GM12875 (cell line): ENCODE results near the gene GPM6B.

Experiments
- H3K4me3 ChIP-seq: one replicate; pipeline ENCODE4 v1.5.1; 2011; ENCODE audit warnings: low read depth, low read length, control low read depth
- TF ChIP-seq, protein P1 (sequence below): IDR thresholded peaks from 2 replicates; pipeline ENCODE4 v1.5.1; 2011; ENCODE audit warnings: low read depth, mild to moderate bottlenecking, control low read depth, inconsistent platforms, low read length, moderate library complexity, borderline replicate concordance; ENCODE audit not compliant: insufficient read depth

GPM6B gene

DNA sequence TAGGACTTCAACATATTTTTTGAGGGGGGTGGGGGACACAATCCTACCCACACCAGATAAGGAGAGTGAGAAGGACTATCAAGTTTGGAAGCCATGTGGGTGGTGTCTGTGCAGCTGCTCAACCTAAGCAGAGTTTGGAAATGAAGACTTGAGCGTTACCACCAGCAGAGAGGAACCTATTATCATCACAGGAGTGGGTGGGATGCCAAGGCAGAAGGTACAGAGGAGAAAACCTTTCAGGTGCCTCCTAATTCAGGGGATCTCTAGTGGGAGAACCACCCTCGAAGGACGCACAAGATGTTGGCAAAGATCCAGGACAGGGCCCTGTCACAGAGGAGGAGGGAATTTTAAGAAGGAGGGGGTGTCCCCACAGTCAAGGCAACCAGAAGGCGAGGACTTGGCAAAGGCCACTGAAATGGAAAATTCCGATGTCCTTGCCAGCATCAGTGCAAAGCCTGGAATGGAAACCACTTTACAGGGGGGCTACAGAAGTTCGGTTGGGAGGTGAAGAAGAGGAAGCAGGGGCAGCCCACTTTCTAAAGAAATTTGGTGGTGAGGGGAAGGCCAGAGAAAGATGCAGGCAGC is 8.4 kb upstream of the GPM6B start:
- no peak overlapping the region for H3K4me3 ChIP-seq
- TF ChIP-seq, protein P1, sequence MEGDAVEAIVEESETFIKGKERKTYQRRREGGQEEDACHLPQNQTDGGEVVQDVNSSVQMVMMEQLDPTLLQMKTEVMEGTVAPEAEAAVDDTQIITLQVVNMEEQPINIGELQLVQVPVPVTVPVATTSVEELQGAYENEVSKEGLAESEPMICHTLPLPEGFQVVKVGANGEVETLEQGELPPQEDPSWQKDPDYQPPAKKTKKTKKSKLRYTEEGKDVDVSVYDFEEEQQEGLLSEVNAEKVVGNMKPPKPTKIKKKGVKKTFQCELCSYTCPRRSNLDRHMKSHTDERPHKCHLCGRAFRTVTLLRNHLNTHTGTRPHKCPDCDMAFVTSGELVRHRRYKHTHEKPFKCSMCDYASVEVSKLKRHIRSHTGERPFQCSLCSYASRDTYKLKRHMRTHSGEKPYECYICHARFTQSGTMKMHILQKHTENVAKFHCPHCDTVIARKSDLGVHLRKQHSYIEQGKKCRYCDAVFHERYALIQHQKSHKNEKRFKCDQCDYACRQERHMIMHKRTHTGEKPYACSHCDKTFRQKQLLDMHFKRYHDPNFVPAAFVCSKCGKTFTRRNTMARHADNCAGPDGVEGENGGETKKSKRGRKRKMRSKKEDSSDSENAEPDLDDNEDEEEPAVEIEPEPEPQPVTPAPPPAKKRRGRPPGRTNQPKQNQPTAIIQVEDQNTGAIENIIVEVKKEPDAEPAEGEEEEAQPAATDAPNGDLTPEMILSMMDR = no peak

DNA sequence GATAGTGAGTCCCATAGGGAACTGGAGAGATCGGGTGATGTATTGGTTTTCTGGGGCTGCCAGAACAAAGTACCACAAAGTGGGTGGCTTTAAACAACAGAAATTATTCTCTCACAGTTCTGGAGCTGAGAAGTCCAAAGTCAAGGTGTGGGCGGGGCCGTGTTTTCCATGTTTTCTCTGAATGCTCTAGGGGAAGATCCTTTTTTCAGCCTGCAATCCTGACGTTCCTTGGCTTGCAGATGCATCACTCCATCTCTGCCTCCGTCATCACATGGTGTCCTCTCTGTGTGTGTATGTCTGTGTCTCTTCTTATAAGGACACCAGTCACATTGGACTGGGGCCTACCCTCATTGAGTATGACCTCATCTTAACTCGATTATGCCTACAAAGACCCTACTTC is 7.9 kb upstream of the GPM6B start:
- TF ChIP-seq, protein P1 = no peak
- no peak overlapping the region for H3K4me3 ChIP-seq

DNA sequence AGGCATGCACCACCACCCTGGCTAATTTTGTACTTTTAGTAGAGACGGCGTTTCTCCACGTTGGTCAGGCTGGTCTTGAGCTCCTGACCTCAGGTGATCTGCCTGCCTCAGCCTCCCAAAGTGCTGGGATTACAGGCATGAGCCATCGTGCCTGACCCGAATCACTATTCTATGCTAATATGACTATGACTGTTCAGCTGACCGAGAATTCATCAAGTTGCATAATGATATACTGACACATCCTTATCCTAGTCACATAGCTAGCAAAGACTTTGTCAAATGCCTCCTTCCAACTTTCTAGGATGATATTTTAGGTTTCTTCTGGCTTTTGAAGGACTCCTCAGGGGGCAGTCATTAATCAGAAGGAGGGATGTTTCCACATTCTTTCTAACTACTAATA is 4.8 kb upstream of the GPM6B start:
- TF ChIP-seq, protein P1 = no peak
- H3K4me3 ChIP-seq = no peak overlapping the region

DNA sequence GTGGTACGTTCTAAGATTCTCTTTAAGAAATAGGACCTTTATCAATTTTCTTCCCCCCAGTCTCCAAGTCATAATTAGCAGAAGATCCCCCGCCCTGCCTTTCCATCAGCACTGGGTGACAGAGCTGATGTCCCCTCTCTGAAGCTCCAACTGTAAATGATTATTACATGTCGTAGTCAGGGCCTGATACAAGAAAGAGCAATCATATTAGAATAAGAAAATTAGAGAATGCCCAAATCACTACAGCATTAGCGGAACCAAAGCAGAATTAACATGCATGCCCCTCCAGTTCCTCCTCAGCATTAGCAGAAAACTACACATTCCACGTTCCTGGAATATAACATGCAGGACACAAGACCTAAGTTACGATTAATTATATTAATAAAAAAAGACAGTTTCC is 717 bp downstream of the GPM6B start:
- TF ChIP-seq, protein P1 = no peak
- no peak overlapping the region for H3K4me3 ChIP-seq

DNA sequence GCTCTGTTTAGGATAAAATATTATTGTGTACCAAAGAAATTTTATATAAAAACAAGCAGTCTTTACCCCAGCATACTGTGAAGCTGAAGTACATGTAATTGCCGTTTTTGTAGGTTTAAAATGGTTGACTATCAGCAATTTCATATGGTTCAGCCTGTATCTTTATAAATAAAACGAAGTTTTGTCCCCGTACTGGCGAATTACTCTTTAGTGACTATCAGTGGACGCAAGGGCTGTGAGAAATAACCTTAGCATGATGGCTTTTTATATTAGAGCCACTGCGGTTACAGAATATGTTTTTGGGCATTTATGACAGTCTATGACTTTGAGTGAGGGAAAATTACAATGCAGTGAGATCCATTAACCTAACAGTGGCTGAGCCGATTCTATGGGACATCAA is 1.2 kb downstream of the GPM6B start:
- TF ChIP-seq, protein P1 = no peak
- H3K4me3 ChIP-seq = no peak overlapping the region

DNA sequence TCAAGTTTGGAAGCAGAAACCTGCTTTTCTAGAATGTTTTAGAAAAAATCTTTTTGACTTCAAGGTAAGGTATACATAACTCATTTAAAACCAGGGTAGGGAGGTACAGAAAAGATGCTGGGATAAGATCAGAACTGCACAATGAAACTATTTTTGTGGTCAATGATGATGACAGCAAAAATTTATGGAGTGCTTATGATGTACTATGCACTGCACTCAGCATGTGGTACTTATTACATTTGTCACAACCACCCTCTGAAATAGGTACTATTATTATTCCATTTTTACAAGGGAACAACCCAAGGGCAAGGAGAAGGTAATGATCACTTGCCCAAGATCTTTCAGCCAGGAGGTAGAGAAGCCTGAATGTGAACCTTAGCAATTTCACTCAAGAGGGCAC is 8.0 kb downstream of the GPM6B start:
- TF ChIP-seq, protein P1 = no peak
- H3K4me3 ChIP-seq = no peak overlapping the region

DNA sequence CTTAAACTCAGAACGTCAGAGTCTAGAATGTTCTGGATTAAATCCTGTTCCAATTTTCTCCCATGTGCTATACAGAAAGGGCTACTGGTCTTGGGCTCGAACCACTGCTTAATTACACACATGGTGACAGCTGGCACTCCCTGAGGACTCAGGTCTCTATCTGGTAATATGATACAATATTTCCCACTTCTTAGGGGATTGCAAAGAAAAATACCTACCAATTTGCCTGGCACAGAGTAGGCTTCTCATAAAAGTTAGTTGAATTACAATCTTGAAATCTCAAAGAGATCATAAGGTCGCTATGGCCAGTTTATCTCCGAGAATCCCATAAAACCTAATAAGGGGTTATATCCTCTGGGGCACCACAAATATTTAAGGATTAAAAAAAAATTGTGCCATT is 8.6 kb downstream of the GPM6B start:
- no peak overlapping the region for H3K4me3 ChIP-seq
- TF ChIP-seq, protein P1 = no peak
